SK-N-SH treated with all-trans-retinoic acid at 6 μM for 48 hours (cell line): ENCODE data around the gene LRRK1.

ENCODE experiments used
- ATAC-seq: fragments of 200-7000 bp; cut with Tn5 transposase; 3 replicates; pipeline ENCODE4 v1.9.1; 2020; ENCODE audit warnings: mild to moderate bottlenecking, moderate library complexity
- ARNTL ChIP-seq: fragments of 450-650 bp; formaldehyde crosslinking; IDR thresholded peaks from 2 replicates; pipeline ENCODE4 v1.5.0; 2020; ENCODE audit warnings: low read depth, mild to moderate bottlenecking, moderate library complexity, borderline replicate concordance
- BACH2 ChIP-seq: fragments of 250-450 bp; sonication (Bioruptor Pico); IDR thresholded peaks from 2 replicates; pipeline ENCODE4 v1.9.0; 2021; ENCODE audit warnings: mild to moderate bottlenecking, borderline replicate concordance
- CSDC2 ChIP-seq: fragments of 250-450 bp; sonication (Bioruptor Pico); IDR thresholded peaks from 2 replicates; pipeline ENCODE4 v1.5.0; 2020; ENCODE audit warnings: mild to moderate bottlenecking, moderate library complexity
- ESRRG ChIP-seq: fragments of 250-450 bp; sonication (Bioruptor Pico); IDR thresholded peaks from 2 replicates; pipeline ENCODE4 v1.6.1; 2021; ENCODE audit warnings: mild to moderate bottlenecking
- GLIS3 ChIP-seq: fragments of 250-450 bp; sonication (Bioruptor Pico); IDR thresholded peaks from 2 replicates; pipeline ENCODE4 v1.5.0; 2020; ENCODE audit warnings: mild to moderate bottlenecking, moderate library complexity
- ISL1 ChIP-seq: fragments of 250-450 bp; sonication (Bioruptor Pico); IDR thresholded peaks from 2 replicates; pipeline ENCODE4 v2.1.2; 2022; ENCODE audit warnings: mild to moderate bottlenecking, moderate library complexity
- PATZ1 ChIP-seq: fragments of 250-450 bp; sonication (Bioruptor Pico); IDR thresholded peaks from 2 replicates; pipeline ENCODE4 v1.8.0; 2020; ENCODE audit warnings: mild to moderate bottlenecking, moderate library complexity, borderline replicate concordance
- POU6F1 ChIP-seq: fragments of 250-450 bp; sonication (Bioruptor Pico); IDR thresholded peaks from 2 replicates; pipeline ENCODE4 v1.8.0; 2021; ENCODE audit warnings: low read depth, mild to moderate bottlenecking, moderate library complexity, borderline replicate concordance
- PPARA ChIP-seq: fragments of 250-450 bp; sonication (Bioruptor Pico); IDR thresholded peaks from 2 replicates; pipeline ENCODE4 v1.5.0; 2020; ENCODE audit warnings: mild to moderate bottlenecking, borderline replicate concordance
- RARB ChIP-seq: fragments of 250-450 bp; sonication (Bioruptor Pico); IDR thresholded peaks from 2 replicates; pipeline ENCODE4 v1.8.0; 2021; ENCODE audit warnings: mild to moderate bottlenecking, moderate library complexity
- SNAI2 ChIP-seq: fragments of 250-450 bp; sonication (Bioruptor Pico); IDR thresholded peaks from 2 replicates; pipeline ENCODE4 v1.5.0; 2020; ENCODE audit warnings: mild to moderate bottlenecking, moderate library complexity
- TCF4 ChIP-seq: fragments of 250-450 bp; sonication (Bioruptor Pico); IDR thresholded peaks from 2 replicates; pipeline ENCODE4 v1.8.0; 2021; ENCODE audit warnings: mild to moderate bottlenecking, moderate library complexity, borderline replicate concordance
- TOX ChIP-seq: fragments of 250-450 bp; sonication (Bioruptor Pico); IDR thresholded peaks from 2 replicates; pipeline ENCODE4 v1.8.0; 2021; ENCODE audit warnings: mild to moderate bottlenecking, moderate library complexity, borderline replicate concordance
- TSHZ2 ChIP-seq: fragments of 250-450 bp; sonication (Bioruptor Pico); IDR thresholded peaks from 2 replicates; pipeline ENCODE4 v1.5.0; 2020; ENCODE audit warnings: mild to moderate bottlenecking, moderate library complexity
- ZC3H10 ChIP-seq: fragments of 250-450 bp; sonication (Bioruptor Pico); IDR thresholded peaks from 2 replicates; pipeline ENCODE4 v1.5.1; 2021; ENCODE audit warnings: mild to moderate bottlenecking, moderate library complexity
- ZFP3 ChIP-seq: fragments of 250-450 bp; sonication (Bioruptor Pico); IDR thresholded peaks from 2 replicates; pipeline ENCODE4 v1.5.0; 2020; ENCODE audit warnings: mild to moderate bottlenecking, moderate library complexity
- ZFP30 ChIP-seq: fragments of 450-650 bp; formaldehyde crosslinking; IDR thresholded peaks from 2 replicates; pipeline ENCODE4 v1.5.0; 2022; ENCODE audit warnings: mild to moderate bottlenecking, moderate library complexity
- ZNF565 ChIP-seq: fragments of 450-650 bp; formaldehyde crosslinking; conservative IDR thresholded peaks from 2 replicates; pipeline ENCODE4 v1.5.0; 2020; ENCODE audit warnings: low read depth, mild to moderate bottlenecking, moderate library complexity
- ZNF70 ChIP-seq: fragments of 450-650 bp; formaldehyde crosslinking; IDR thresholded peaks from 2 replicates; pipeline ENCODE4 v1.5.0; 2020; ENCODE audit warnings: mild to moderate bottlenecking, moderate library complexity

Gene LRRK1

GRCh38 chr15:101022306-101022705 lies 103.1 kb downstream of the LRRK1 start:
- TF ChIP-seq PPARA (CRISPR knock-in tag) (no peak), GLIS3 (CRISPR knock-in tag) (no peak), TSHZ2 (CRISPR knock-in tag) (no peak), RARB (CRISPR knock-in tag) (no peak), ZFP3 (no peak), TOX (CRISPR knock-in tag) (no peak), SNAI2 (CRISPR knock-in tag) (no peak), ZNF70 (CRISPR knock-in tag) (no peak), ZC3H10 (CRISPR knock-in tag) (no peak)
- ATAC-seq, result no peak

- ATAC-seq, result no peak
- TF ChIP-seq ISL1 (CRISPR knock-in tag) (no peak), ESRRG (CRISPR knock-in tag) (no peak), ZFP30 (CRISPR knock-in tag) (no peak), POU6F1 (CRISPR knock-in tag) (no peak), RARB (CRISPR knock-in tag) (no peak), CSDC2 (CRISPR knock-in tag) (no peak), BACH2 (CRISPR knock-in tag) (no peak), PATZ1 (CRISPR knock-in tag) (no peak), TSHZ2 (CRISPR knock-in tag) (no peak), ARNTL (CRISPR knock-in tag) (no peak), ZNF70 (CRISPR knock-in tag) (no peak)
Observed at GRCh38 chr15:101022876-101023275, 103.7 kb downstream of the LRRK1 start.

- TF ChIP-seq ARNTL (CRISPR knock-in tag) (no peak), SNAI2 (CRISPR knock-in tag) (no peak), TCF4 (CRISPR knock-in tag) (no peak), ZNF565 (CRISPR knock-in tag) (no peak)
- ATAC-seq, result no peak
Observed at GRCh38 chr15:101023501-101024072, 104.4 kb downstream of the LRRK1 start.
